Hepatocyte (in vitro differentiated cells): ENCODE results near the gene TOB2. TPM values are rescaled to one million over a fixed set of nuclear protein-coding genes. Genes with fewer than 3 reads are reported as not detected.
"Not testable (repeated sequence)": the region's sequence is repeated elsewhere in the genome, so short reads cannot be mapped to it uniquely, and the experiment has no call there.

Source experiments
- DNase-seq: peaks from one replicate; pipeline ENCODE4 v3.0.0-alpha.2; 2016; ENCODE audit warnings: low spot score
- H2AFZ ChIP-seq: fragments of 200-600 bp; sonication (generic); 2 replicates; pipeline ENCODE4 v1.6.0; 2016; ENCODE audit warnings: antibody characterized with exemption, mild to moderate bottlenecking
- H3K27ac ChIP-seq: fragments of 200-600 bp; sonication (generic); 2 replicates; pipeline ENCODE4 v1.5.1; 2016; ENCODE audit warnings: mild to moderate bottlenecking
- H3K27me3 ChIP-seq: fragments of 200-600 bp; sonication (generic); 2 replicates; pipeline ENCODE4 v1.6.1; 2016
- H3K36me3 ChIP-seq: fragments of 200-600 bp; sonication (generic); replicated peaks from 2 replicates; pipeline ENCODE4 v1.5.1; 2016; ENCODE audit warnings: low read depth; ENCODE audit not compliant: insufficient read depth
- H3K4me1 ChIP-seq: fragments of 200-600 bp; sonication (generic); 2 replicates; pipeline ENCODE4 v1.5.1; 2016; ENCODE audit warnings: mild to moderate bottlenecking, moderate library complexity; ENCODE audit not compliant: insufficient read depth
- H3K4me2 ChIP-seq: fragments of 200-600 bp; sonication (generic); 2 replicates; pipeline ENCODE4 v1.6.0; 2016
- H3K4me3 ChIP-seq: fragments of 200-600 bp; sonication (generic); 2 replicates; pipeline ENCODE4 v1.5.1; 2016; ENCODE audit warnings: mild to moderate bottlenecking
- H3K79me2 ChIP-seq: fragments of 200-600 bp; sonication (generic); 2 replicates; pipeline ENCODE4 v1.6.0; 2017; ENCODE audit warnings: mild to moderate bottlenecking
- H3K9me2 ChIP-seq: fragments of 200-600 bp; sonication (generic); replicated peaks from 2 replicates; pipeline ENCODE4 v1.6.0; 2017; ENCODE audit warnings: mild to moderate bottlenecking; ENCODE audit not compliant: insufficient read depth
- H3K9me3 ChIP-seq: fragments of 200-600 bp; sonication (generic); 2 replicates; pipeline ENCODE4 v1.5.1; 2016; ENCODE audit warnings: low read depth, mild to moderate bottlenecking
- H4K20me1 ChIP-seq: fragments of 200-600 bp; sonication (generic); 2 replicates; pipeline ENCODE4 v1.6.0; 2016; ENCODE audit warnings: mild to moderate bottlenecking; ENCODE audit not compliant: insufficient read depth, poor library complexity, severe bottlenecking
- EZH2 ChIP-seq: fragments of 200-600 bp; sonication (generic); IDR thresholded peaks from 2 replicates; pipeline ENCODE4 v1.6.1; 2016; ENCODE audit warnings: antibody characterized with exemption, mild to moderate bottlenecking, borderline replicate concordance
- EZH2phosphoT487 ChIP-seq: fragments of 200-600 bp; sonication (generic); IDR thresholded peaks from one replicate; pipeline ENCODE4 v1.6.1; 2018; ENCODE audit warnings: antibody characterized with exemption, mild to moderate bottlenecking, low read depth, moderate library complexity; ENCODE audit not compliant: unreplicated experiment, severe bottlenecking
- WGBS: methylation state at CpG from one replicate; pipeline ENCODE4 v1.1.6; 2016; ENCODE audit warnings: low lambda C conversion rate; ENCODE audit errors: missing lambda C conversion rate; 5-methylcytosine and 5-hydroxymethylcytosine counted together
- polyA plus RNA-seq: library from polyadenylated mRNA; unstranded; fragments of >200 nt; fragmentation: Nextera tagmentation; extraction: Ambion mirVana; gene quantifications from 2 replicates; pipeline ENCODE4 v1.2.1, GENCODE V29; 2016
- total RNA-seq: library from RNA; depleted of rRNA; stranded (reverse); fragments of >200 nt; gene quantifications from 2 replicates; pipeline ENCODE4 v1.2.3, GENCODE V29; 2014
- TF ChIP-seq, protein P1 (sequence below): fragments of 200-600 bp; sonication (generic); IDR thresholded peaks from 2 replicates; pipeline ENCODE4 v1.5.1; 2016; ENCODE audit warnings: antibody characterized with exemption, mild to moderate bottlenecking; ENCODE audit not compliant: poor library complexity

TOB2 gene
- total and polyA plus RNA-seq, 2 experiments from 2014 or later, result 37.8 to 38.5 TPM

- H3K36me3 ChIP-seq, result no peaks in the 10 kb centered on the region
- DNase-seq, result peak; percentile 93
- no peaks in the 10 kb centered on the region for H4K20me1 ChIP-seq
- WGBS, result 25% methylated on average over 17 of the region's 18 CpGs
- no peaks in the 10 kb centered on the region for H3K9me3 ChIP-seq
- no peaks in the 10 kb centered on the region for H3K79me2 ChIP-seq
- peak overlapping the region; percentile 42 for H3K4me2 ChIP-seq
- H3K27me3 ChIP-seq, result no peaks in the 10 kb centered on the region
- TF ChIP-seq EZH2 (no peak), EZH2phosphoT487 (no peak)
- TF ChIP-seq, protein P1, sequence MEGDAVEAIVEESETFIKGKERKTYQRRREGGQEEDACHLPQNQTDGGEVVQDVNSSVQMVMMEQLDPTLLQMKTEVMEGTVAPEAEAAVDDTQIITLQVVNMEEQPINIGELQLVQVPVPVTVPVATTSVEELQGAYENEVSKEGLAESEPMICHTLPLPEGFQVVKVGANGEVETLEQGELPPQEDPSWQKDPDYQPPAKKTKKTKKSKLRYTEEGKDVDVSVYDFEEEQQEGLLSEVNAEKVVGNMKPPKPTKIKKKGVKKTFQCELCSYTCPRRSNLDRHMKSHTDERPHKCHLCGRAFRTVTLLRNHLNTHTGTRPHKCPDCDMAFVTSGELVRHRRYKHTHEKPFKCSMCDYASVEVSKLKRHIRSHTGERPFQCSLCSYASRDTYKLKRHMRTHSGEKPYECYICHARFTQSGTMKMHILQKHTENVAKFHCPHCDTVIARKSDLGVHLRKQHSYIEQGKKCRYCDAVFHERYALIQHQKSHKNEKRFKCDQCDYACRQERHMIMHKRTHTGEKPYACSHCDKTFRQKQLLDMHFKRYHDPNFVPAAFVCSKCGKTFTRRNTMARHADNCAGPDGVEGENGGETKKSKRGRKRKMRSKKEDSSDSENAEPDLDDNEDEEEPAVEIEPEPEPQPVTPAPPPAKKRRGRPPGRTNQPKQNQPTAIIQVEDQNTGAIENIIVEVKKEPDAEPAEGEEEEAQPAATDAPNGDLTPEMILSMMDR, result peak; percentile 97
- H2AFZ ChIP-seq, result no peak overlapping the region
- H3K4me1 ChIP-seq, result peaks cover 15% of the 10 kb centered on the region
- no peak overlapping the region for H3K4me3 ChIP-seq
- H3K9me2 ChIP-seq, result no peaks in the 10 kb centered on the region
- H3K27ac ChIP-seq, result no peak overlapping the region
Measured at GRCh38 chr22:41403532-41404318, 42.9 kb downstream of the TOB2 start.

DNA sequence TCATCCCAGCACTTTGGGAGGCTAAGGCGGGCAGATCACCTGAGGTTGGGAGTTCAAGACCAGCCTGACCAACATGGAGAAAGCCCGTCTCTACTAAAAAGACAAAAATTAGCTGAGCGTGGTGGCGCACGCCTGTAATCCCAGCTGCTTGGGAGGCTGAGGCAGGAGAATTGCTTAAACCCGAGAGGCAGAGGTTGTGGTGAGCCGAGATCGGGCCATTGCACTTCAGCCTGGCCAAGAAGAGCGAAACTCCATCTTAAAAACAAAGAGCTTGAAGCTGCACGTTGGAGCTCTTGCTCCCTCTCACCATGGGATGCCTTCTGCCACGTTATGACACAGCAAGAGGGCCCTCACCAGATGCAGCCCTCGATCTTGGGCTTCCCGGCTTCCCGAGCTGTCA, 43.8 kb downstream of the TOB2 start:
- H3K9me2 ChIP-seq, H3K4me2 ChIP-seq, H3K27ac ChIP-seq, H2AFZ ChIP-seq, H3K4me3 ChIP-seq, H3K79me2 ChIP-seq, H3K27me3 ChIP-seq, H3K9me3 ChIP-seq, H4K20me1 ChIP-seq, H3K36me3 ChIP-seq, DNase-seq: not testable (repeated sequence)
- peaks cover 15% of the 10 kb centered on the region for H3K4me1 ChIP-seq
- 94% methylated on average over 14 of the region's 14 CpGs for WGBS

- 64% methylated on average over 16 of the region's 16 CpGs for WGBS
- Histone ChIP-seq H3K4me3 (no peak overlapping the region), H3K27ac (peak overlapping the region; percentile 54), H3K9me2 (no peaks in the 10 kb centered on the region), H3K27me3 (no peaks in the 10 kb centered on the region), H3K4me1 (peaks cover 15% of the 10 kb centered on the region), H3K9me3 (no peaks in the 10 kb centered on the region), H3K79me2 (no peaks in the 10 kb centered on the region), H2AFZ (no peak overlapping the region), H3K36me3 (no peaks in the 10 kb centered on the region), H3K4me2 (no peak overlapping the region), H4K20me1 (no peaks in the 10 kb centered on the region)
- DNase-seq, result peak; percentile 50
- TF ChIP-seq, protein P1, result no peak
- TF ChIP-seq EZH2, result no peak
- no peak for TF ChIP-seq EZH2phosphoT487
Measured at GRCh38 chr22:41401781-41402648, 44.6 kb downstream of the TOB2 start.

DNA sequence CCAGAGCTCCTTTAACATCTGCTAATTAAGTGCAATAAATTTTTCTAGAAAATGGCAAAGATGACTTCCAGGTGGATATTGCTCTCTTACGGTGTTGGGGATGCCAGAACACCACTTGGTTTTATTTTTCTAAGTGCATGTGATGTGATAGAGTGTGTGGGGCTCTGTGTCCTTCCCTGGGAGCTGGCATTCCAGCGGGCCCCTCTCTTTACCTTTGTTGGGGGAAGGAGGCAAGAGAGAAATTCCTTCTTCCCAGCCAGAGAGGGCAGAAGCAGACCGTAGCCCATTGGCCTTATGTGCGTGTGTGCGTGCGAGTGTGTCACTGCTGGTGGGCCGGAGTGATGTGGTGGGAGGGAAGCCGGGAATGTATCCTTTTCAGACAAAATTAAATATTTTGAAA, 47.7 kb downstream of the TOB2 start:
- Histone ChIP-seq H3K9me3 (no peaks in the 10 kb centered on the region), H3K27ac (peak overlapping the region; percentile 74), H4K20me1 (no peaks in the 10 kb centered on the region), H3K36me3 (no peaks in the 10 kb centered on the region), H2AFZ (no peak overlapping the region), H3K27me3 (no peaks in the 10 kb centered on the region), H3K4me2 (no peak overlapping the region), H3K4me3 (no peak overlapping the region), H3K79me2 (no peaks in the 10 kb centered on the region), H3K9me2 (no peaks in the 10 kb centered on the region), H3K4me1 (peaks cover 16% of the 10 kb centered on the region)
- TF ChIP-seq, protein P1, result no peak
- TF ChIP-seq EZH2phosphoT487, result no peak
- TF ChIP-seq EZH2, result no peak
- WGBS, result 71% methylated on average over 8 of the region's 8 CpGs
- no peak for DNase-seq
